ENCODE data around the gene ABI3BP. TPM values are rescaled to one million over a fixed set of nuclear protein-coding genes. Genes with fewer than 3 reads are reported as not detected.

The ABI3BP gene
- total and polyA plus RNA-seq, 2 experiments from 2014 or later: 6.8 to 30.3 TPM

GRCh38 chr3:100782348-100782747, 210.9 kb downstream of the ABI3BP start:
- in situ Hi-C loops (cut with MboI): no loop called here
- H3K9me2 ChIP-seq (ENCODE audit: insufficient read depth): no peaks in the 10 kb centered on the region; the same call in none of the 2 replicates
- peaks cover 33% of the 10 kb centered on the region for H3F3A ChIP-seq (ENCODE audit: insufficient read depth)
- no peak overlapping the region for H2AFZ ChIP-seq
- 29 to 33% methylated on average over 2 of the region's 2 CpGs for WGBS, 2 experiments (ENCODE audit: low coverage in 1 of 2, low lambda C conversion rate in 2 of 2, missing lambda C conversion rate in 2 of 2)
- no peaks in the 10 kb centered on the region for H3K36me3 ChIP-seq (ENCODE audit: low read depth)
- H3K27me3 ChIP-seq (replicated peaks; ENCODE audit: insufficient read depth): no peaks in the 10 kb centered on the region
- peak overlapping the region; percentile 25; the same call in 1 of the 2 replicates for H3K9ac ChIP-seq
- TF ChIP-seq EZH2 (IDR thresholded peaks at IDR 0.05; ENCODE audit: insufficient read depth, poor library complexity, severe bottlenecking): no peak
- TF ChIP-seq EZH2phosphoT487 (IDR thresholded peaks at IDR 0.05; ENCODE audit: insufficient read depth, low read depth): no peak
- peaks cover 51% of the 10 kb centered on the region for H3K4me1 ChIP-seq (ENCODE audit: insufficient read depth)
- no peaks in the 10 kb centered on the region for H3K9me3 ChIP-seq (ENCODE audit: low read depth)
- no peaks in the 10 kb centered on the region for H4K20me1 ChIP-seq (ENCODE audit: insufficient read depth)
- no peaks in the 10 kb centered on the region for H3K79me2 ChIP-seq (ENCODE audit: insufficient read depth)
- H3K4me3 ChIP-seq: no peak overlapping the region
- peak; percentile 47 for DNase-seq
- peak overlapping the region; percentile 23 for H3K27ac ChIP-seq
- peak overlapping the region; percentile 23 for H3K4me2 ChIP-seq (ENCODE audit: unreplicated experiment)

- Histone ChIP-seq H4K20me1 (ENCODE audit: insufficient read depth) (no peaks in the 10 kb centered on the region), H3K27me3 (replicated peaks; ENCODE audit: insufficient read depth) (no peaks in the 10 kb centered on the region), H2AFZ (no peak overlapping the region), H3K4me1 (ENCODE audit: insufficient read depth) (peaks cover 61% of the 10 kb centered on the region), H3K4me3 (no peak overlapping the region), H3K27ac (peak overlapping the region; percentile 5), H3F3A (ENCODE audit: insufficient read depth) (peaks cover 44% of the 10 kb centered on the region), H3K4me2 (ENCODE audit: unreplicated experiment) (peak overlapping the region; percentile 41), H3K79me2 (ENCODE audit: insufficient read depth) (no peaks in the 10 kb centered on the region), H3K36me3 (ENCODE audit: low read depth) (no peaks in the 10 kb centered on the region), H3K9ac (no peak overlapping the region), H3K9me2 (ENCODE audit: insufficient read depth) (no peaks in the 10 kb centered on the region; the same call in 1 of the 2 replicates), H3K9me3 (ENCODE audit: low read depth) (no peaks in the 10 kb centered on the region)
- WGBS, 2 experiments (ENCODE audit: low coverage in 1 of 2, low lambda C conversion rate in 2 of 2, missing lambda C conversion rate in 2 of 2): 39 to 44% methylated on average over 2 of the region's 2 CpGs
- no peak for TF ChIP-seq EZH2 (IDR thresholded peaks at IDR 0.05; ENCODE audit: insufficient read depth, poor library complexity, severe bottlenecking)
- in situ Hi-C loops (cut with MboI): no loop called here
- DNase-seq: peak; percentile 60
Measured at GRCh38 chr3:100781301-100781700, 211.9 kb downstream of the ABI3BP start.

- Histone ChIP-seq H3K36me3 (ENCODE audit: low read depth) (no peaks in the 10 kb centered on the region), H3K27me3 (replicated peaks; ENCODE audit: insufficient read depth) (no peaks in the 10 kb centered on the region), H3K4me2 (ENCODE audit: unreplicated experiment) (no peak overlapping the region), H4K20me1 (ENCODE audit: insufficient read depth) (no peaks in the 10 kb centered on the region), H3K9me2 (ENCODE audit: insufficient read depth) (no peaks in the 10 kb centered on the region; the same call in 1 of the 2 replicates), H3F3A (ENCODE audit: insufficient read depth) (peaks cover 51% of the 10 kb centered on the region), H3K4me1 (ENCODE audit: insufficient read depth) (peaks cover 73% of the 10 kb centered on the region), H3K79me2 (ENCODE audit: insufficient read depth) (no peaks in the 10 kb centered on the region), H3K27ac (no peak overlapping the region), H2AFZ (no peak overlapping the region), H3K9ac (no peak overlapping the region), H3K4me3 (no peak overlapping the region), H3K9me3 (ENCODE audit: low read depth) (no peaks in the 10 kb centered on the region)
- WGBS, 2 experiments (ENCODE audit: low coverage in 1 of 2, low lambda C conversion rate in 2 of 2, missing lambda C conversion rate in 2 of 2): 96 to 98% methylated on average over 2 of the region's 2 CpGs
- in situ Hi-C loops (cut with MboI): no loop called here
- DNase-seq: no peak
- no peak for TF ChIP-seq EZH2 (IDR thresholded peaks at IDR 0.05; ENCODE audit: insufficient read depth, poor library complexity, severe bottlenecking)
- TF ChIP-seq EZH2phosphoT487 (IDR thresholded peaks at IDR 0.05; ENCODE audit: insufficient read depth, low read depth): no peak
Measured at GRCh38 chr3:100780071-100780622, 213.1 kb downstream of the ABI3BP start.

GRCh38 chr3:100779480-100779879, 213.7 kb downstream of the ABI3BP start:
- TF ChIP-seq EZH2phosphoT487 (IDR thresholded peaks at IDR 0.05; ENCODE audit: insufficient read depth, low read depth) (no peak), EZH2 (IDR thresholded peaks at IDR 0.05; ENCODE audit: insufficient read depth, poor library complexity, severe bottlenecking) (no peak)
- Histone ChIP-seq H3K4me1 (ENCODE audit: insufficient read depth) (peaks cover 75% of the 10 kb centered on the region), H3K27me3 (replicated peaks; ENCODE audit: insufficient read depth) (no peaks in the 10 kb centered on the region), H3K27ac (no peak overlapping the region), H2AFZ (no peak overlapping the region), H3K36me3 (ENCODE audit: low read depth) (no peaks in the 10 kb centered on the region), H3K79me2 (ENCODE audit: insufficient read depth) (no peaks in the 10 kb centered on the region), H3K4me2 (ENCODE audit: unreplicated experiment) (no peak overlapping the region), H4K20me1 (ENCODE audit: insufficient read depth) (no peaks in the 10 kb centered on the region), H3K9me2 (ENCODE audit: insufficient read depth) (no peaks in the 10 kb centered on the region; the same call in 1 of the 2 replicates), H3K4me3 (no peak overlapping the region), H3F3A (ENCODE audit: insufficient read depth) (peaks cover 51% of the 10 kb centered on the region), H3K9ac (no peak overlapping the region), H3K9me3 (ENCODE audit: low read depth) (no peaks in the 10 kb centered on the region)
- in situ Hi-C loops (cut with MboI): no loop called here
- no peak for DNase-seq

DNA sequence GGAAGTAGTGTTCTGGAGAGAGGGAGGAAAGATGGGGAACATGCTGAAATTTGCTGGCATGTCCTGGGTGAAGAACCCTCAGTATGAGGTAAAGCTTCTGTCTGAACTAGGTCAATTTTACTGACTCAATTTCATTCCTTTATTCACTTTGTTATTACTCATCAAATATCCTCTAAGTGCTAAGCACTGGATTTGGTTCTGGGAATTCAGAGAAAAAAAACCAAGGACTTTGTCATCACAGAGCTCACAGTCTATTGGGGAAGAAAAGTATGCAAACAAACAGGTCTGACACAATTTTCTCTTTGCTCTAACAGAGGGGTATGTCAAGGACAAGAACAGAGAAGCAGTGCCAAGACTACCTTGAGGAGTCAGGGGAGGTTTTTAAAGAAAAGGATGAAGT, 215.9 kb downstream of the ABI3BP start:
- peaks cover 61% of the 10 kb centered on the region for H3K4me1 ChIP-seq (ENCODE audit: insufficient read depth)
- H2AFZ ChIP-seq: peak overlapping the region; percentile 32; the same call in 1 of the 2 replicates
- H3F3A ChIP-seq (ENCODE audit: insufficient read depth): peaks cover 39% of the 10 kb centered on the region
- peak overlapping the region; percentile 1 for H3K4me2 ChIP-seq (ENCODE audit: unreplicated experiment)
- peak; percentile 83 for DNase-seq
- no peaks in the 10 kb centered on the region for H3K9me3 ChIP-seq (ENCODE audit: low read depth)
- H3K27ac ChIP-seq: peak overlapping the region; percentile 60
- H3K9me2 ChIP-seq (ENCODE audit: insufficient read depth): no peaks in the 10 kb centered on the region
- in situ Hi-C loops (cut with MboI): no loop called here
- no peak overlapping the region for H3K4me3 ChIP-seq
- no peaks in the 10 kb centered on the region for H3K27me3 ChIP-seq (replicated peaks; ENCODE audit: insufficient read depth)
- H3K9ac ChIP-seq: no peak overlapping the region
- H4K20me1 ChIP-seq (ENCODE audit: insufficient read depth): no peaks in the 10 kb centered on the region
- H3K36me3 ChIP-seq (ENCODE audit: low read depth): no peaks in the 10 kb centered on the region
- TF ChIP-seq EZH2 (IDR thresholded peaks at IDR 0.05; ENCODE audit: insufficient read depth, poor library complexity, severe bottlenecking): no peak
- no peak for TF ChIP-seq EZH2phosphoT487 (IDR thresholded peaks at IDR 0.05; ENCODE audit: insufficient read depth, low read depth)
- no peaks in the 10 kb centered on the region for H3K79me2 ChIP-seq (ENCODE audit: insufficient read depth)

Data from GM23248 (cell line).